ENCODE results near the gene NAT9. TPM values are rescaled to one million over a fixed set of nuclear protein-coding genes. Genes with fewer than 3 reads are reported as not detected.

Gene NAT9
- total RNA-seq, 6 experiments from 2014 or later, result 10.0 to 23.0 (median 16.3) TPM

DNA sequence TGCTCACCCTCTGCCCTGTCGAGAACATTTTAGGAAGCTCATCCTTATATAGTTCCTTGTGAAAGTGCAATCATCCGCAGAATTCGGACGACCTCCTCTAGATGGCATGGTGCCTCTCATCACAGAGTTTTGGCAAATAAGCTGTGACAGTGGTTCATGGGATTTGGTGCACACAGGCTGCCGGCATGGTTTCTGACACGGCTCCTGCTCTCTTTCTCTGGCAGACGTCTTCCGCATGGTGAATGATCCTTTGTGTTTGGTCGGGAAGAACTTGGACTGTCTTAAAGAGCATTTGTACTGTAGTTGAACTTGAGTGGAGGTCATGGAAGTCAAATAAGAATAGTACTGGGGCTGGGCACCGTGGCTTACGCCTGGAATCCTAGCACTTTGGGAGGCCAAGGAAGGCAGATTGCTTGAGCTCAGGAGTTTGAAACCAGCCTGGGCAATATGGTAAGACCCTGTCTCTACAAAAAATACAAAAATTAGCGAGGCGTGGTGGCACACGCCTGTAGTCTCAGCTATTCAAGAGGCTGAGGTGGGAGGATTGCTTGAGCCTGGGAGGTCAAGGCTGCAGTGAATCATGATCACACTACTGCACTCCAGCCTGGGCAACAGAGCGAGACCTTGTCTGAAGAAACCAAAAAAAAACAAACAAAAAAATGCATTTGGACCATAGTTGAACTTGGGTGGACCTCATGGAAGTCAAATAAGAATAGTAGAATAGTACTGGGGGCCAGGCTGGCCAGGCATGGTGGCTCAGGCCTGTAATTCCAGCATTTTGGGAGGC lies 34.7 kb upstream of the NAT9 start:
- WGBS (ENCODE audit: insufficient coverage, low coverage, low lambda C conversion rate, missing lambda C conversion rate), result 84% methylated on average over 12 of the region's 15 CpGs
- Histone ChIP-seq H3K4me1 (no peaks in the 10 kb centered on the region), H3K9me3 (no peaks in the 10 kb centered on the region), H3K36me3 (no peaks in the 10 kb centered on the region), H3K27ac (no peak overlapping the region), H3K27me3 (no peaks in the 10 kb centered on the region), H3K4me3 (no peak overlapping the region)
- ATAC-seq, result peak in 1 of 4 donors; percentile 31
- no peak for DNase-seq
- TF ChIP-seq, protein P1, sequence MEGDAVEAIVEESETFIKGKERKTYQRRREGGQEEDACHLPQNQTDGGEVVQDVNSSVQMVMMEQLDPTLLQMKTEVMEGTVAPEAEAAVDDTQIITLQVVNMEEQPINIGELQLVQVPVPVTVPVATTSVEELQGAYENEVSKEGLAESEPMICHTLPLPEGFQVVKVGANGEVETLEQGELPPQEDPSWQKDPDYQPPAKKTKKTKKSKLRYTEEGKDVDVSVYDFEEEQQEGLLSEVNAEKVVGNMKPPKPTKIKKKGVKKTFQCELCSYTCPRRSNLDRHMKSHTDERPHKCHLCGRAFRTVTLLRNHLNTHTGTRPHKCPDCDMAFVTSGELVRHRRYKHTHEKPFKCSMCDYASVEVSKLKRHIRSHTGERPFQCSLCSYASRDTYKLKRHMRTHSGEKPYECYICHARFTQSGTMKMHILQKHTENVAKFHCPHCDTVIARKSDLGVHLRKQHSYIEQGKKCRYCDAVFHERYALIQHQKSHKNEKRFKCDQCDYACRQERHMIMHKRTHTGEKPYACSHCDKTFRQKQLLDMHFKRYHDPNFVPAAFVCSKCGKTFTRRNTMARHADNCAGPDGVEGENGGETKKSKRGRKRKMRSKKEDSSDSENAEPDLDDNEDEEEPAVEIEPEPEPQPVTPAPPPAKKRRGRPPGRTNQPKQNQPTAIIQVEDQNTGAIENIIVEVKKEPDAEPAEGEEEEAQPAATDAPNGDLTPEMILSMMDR (IDR thresholded peaks at IDR 0.05), result no peak
- TF ChIP-seq POLR2A (IDR thresholded peaks at IDR 0.05), result no peak
- intact Hi-C loops (cut with DNase I), result no loop called here

DNA sequence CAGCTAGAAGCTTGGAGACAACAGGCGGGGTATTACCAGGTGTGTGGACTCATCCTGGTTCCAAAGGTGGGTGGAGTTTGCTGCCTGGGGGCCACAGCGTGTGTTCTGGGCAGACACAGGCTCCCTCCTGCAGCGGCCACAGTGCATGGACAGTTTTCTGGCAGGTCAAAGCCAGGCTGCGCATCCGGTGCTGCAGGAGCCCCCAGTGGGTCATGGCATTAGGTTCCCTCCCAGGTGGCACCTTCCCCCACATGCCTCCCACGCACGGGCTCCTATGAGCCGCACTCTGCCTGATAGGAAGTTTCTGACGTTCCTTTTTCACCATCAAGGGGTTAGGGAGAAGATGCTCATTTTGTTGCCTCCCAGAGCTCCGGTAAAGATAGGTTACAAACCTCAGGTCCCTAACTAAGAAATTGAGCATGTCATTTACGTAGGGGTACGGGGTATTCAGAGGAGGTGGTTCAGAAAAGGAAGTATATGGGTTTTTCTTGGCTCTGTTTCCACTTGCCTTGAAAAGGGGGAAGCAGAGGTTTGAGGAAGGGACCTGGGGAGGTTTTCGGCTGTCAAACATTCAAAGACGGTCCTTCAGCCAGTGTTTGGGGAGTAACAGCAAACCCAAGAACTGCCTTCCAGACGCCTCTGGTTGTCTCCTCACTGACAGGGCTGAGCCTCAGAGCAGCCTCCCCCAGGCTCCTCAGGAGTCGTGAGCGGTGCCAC lies 32.7 kb upstream of the NAT9 start:
- Histone ChIP-seq H3K36me3 (no peaks in the 10 kb centered on the region), H3K27me3 (no peaks in the 10 kb centered on the region), H3K4me3 (no peak overlapping the region), H3K9me3 (no peaks in the 10 kb centered on the region), H3K4me1 (no peaks in the 10 kb centered on the region), H3K27ac (no peak overlapping the region)
- 77% methylated on average over 10 of the region's 17 CpGs for WGBS (ENCODE audit: insufficient coverage, low coverage, low lambda C conversion rate, missing lambda C conversion rate)
- DNase-seq, result no peak
- intact Hi-C loops (cut with DNase I), result no loop called here
- ATAC-seq, result peak in 1 of 4 donors; percentile 16
- TF ChIP-seq, protein P1 (IDR thresholded peaks at IDR 0.05), result no peak
- TF ChIP-seq POLR2A (IDR thresholded peaks at IDR 0.05), result no peak

DNA sequence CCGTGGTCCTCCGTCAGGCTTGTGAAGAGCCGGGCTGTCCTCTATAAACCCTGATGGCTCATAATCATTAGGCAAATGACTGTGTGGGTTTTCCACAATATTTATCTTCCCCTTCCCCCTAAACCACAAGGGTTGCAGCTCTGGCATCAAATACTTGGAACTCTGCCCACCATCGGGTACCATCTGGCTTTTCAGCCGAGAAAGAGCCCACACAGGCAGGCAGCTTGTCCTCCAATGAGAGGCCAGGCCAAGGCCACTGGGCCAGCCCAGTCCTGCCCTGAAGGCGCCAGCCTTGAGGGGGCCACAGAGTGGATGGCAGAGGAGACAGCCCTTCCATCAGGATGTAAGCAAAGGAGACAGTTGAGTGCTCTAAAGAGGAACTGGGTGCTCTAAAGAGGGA lies 31.8 kb upstream of the NAT9 start:
- DNase-seq, result no peak

DNA sequence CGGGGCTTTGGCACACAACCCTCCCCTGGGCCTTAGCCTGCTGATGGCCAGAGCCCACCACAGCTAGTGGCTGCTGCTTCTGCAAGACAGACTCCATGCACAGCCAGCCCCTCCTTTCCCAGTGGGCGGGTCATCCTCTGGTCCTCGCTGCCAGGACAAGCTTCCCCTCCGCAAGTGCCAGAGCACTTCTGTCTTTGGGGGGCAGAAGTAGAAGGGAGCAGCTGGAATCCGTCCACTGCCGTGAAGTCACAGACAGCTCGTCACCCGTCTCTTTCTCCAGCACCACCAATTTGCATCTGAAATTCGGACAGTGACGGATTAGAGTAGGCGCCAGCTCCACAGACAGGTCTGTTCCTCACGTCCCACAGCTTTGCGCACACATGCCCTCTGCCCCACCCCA lies 31.3 kb upstream of the NAT9 start:
- Histone ChIP-seq H3K36me3 (no peaks in the 10 kb centered on the region), H3K9me3 (no peaks in the 10 kb centered on the region), H3K27ac (no peak overlapping the region), H3K4me1 (no peaks in the 10 kb centered on the region), H3K4me3 (no peak overlapping the region), H3K27me3 (no peaks in the 10 kb centered on the region)
- DNase-seq, result no peak
- 94% methylated on average over 5 of the region's 13 CpGs for WGBS (ENCODE audit: insufficient coverage, low coverage, low lambda C conversion rate, missing lambda C conversion rate)
- peak in 1 of 4 donors; percentile 26 for ATAC-seq
- TF ChIP-seq POLR2A (IDR thresholded peaks at IDR 0.05), result no peak
- TF ChIP-seq, protein P1 (IDR thresholded peaks at IDR 0.05), result no peak
- intact Hi-C loops (cut with DNase I), result no loop called here

More for the DNA sequence above, 31.8 kb upstream of the NAT9 start:
- H3K9me3 ChIP-seq, result no peaks in the 10 kb centered on the region
- H3K4me1 ChIP-seq, result no peaks in the 10 kb centered on the region
- H3K27ac ChIP-seq, result no peak overlapping the region
- TF ChIP-seq, protein P1 (IDR thresholded peaks at IDR 0.05), result no peak
- no peak for TF ChIP-seq POLR2A (IDR thresholded peaks at IDR 0.05)
- H3K36me3 ChIP-seq, result no peaks in the 10 kb centered on the region
- no peaks in the 10 kb centered on the region for H3K27me3 ChIP-seq
- no peak overlapping the region for H3K4me3 ChIP-seq
- 80% methylated on average over 1 of the region's 6 CpGs for WGBS (ENCODE audit: insufficient coverage, low coverage, low lambda C conversion rate, missing lambda C conversion rate)
- peak in 1 of 4 donors; percentile 18 for ATAC-seq
- intact Hi-C loops (cut with DNase I), result no loop called here

Data from right lobe of liver (tissue), 6 donors.